Erythroblast (primary cell): Measurements from ENCODE around the gene EIF4G1.

Experiments
- GATA1 ChIP-seq: IDR thresholded peaks from 2 replicates; pipeline ENCODE4 v1.6.1; 2011; ENCODE audit warnings: low read depth, mild to moderate bottlenecking, control low read depth, low read length, moderate library complexity
- POLR2A ChIP-seq: IDR thresholded peaks from 2 replicates; pipeline ENCODE4 v1.6.1; 2011; ENCODE audit warnings: mild to moderate bottlenecking, low read length

- TF ChIP-seq POLR2A = no peak
- no peak for TF ChIP-seq GATA1
Measured at GRCh38 chr3:184325715-184326369, 11.4 kb downstream of the EIF4G1 start.
